ENCODE measurements around the gene DNAL1.
"Not testable (repeated sequence)": the region's sequence is repeated elsewhere in the genome, so short reads cannot be mapped to it uniquely, and the experiment has no call there.

DNAL1 gene, protein sequence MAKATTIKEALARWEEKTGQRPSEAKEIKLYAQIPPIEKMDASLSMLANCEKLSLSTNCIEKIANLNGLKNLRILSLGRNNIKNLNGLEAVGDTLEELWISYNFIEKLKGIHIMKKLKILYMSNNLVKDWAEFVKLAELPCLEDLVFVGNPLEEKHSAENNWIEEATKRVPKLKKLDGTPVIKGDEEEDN

DNA sequence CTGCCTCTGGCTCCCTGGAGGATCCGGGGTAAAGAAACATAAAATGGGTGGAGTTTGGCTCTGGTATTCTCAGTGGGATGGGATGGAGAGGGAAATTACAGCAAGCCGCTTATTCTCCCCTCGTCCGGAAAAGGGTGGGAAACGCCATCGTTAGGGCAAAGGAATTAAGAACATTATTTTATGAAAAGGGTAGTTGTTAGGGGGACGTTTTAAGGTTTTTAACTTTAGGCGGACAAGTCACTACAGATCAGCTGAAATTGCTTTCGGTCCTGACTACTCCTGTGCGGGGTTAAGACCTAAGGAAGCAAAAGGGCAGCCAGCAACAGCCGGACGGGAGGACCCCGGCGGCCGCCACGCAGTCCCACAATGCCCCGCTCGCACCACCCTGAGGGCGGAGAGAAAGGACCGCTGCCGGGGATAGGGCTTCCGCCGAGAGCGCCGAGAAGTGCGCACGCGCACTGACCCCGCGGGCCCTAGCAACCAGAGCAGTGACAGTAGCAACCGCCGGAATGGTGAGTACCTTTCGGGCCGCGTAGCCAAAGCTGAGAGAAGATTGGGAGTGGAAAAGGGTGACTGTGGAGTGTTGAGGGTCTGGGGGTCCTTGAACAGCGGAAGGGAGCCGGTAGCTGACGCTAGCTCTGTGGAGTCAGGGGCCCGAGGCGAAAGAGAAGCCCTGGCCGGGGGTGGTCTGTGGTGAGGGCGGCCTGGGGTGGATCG, at the start of gene DNAL1:
TSS of gene DNAL1 (plus strand) at position 456 of the 717 bp plus-strand sequence. CDS start at position 510, 54 bp downstream.
- peak; percentile 89 to 92 for DNase-seq (ENCODE audit: low read depth in 2 of 2)

DNA sequence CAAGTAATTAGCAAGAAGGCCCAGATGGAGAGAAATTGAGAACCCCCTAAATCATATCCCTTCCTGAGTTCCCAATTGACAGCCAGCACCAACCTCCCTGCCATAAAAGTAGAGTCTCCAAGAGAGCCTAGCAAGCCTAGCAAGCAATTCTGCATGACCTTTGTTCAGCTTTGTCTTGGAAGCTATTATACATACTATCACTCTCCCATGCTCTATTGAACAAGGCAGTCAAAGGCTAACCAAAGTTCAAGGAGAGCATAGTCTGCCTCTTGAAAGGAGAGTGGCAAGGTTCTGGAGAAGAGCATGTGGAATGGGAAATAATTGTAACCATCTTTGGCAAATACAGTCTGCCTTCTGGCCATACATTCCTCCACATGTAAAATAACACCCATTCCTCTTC, 45.3 kb upstream of the DNAL1 start:
- DNase-seq (ENCODE audit: low read depth in 2 of 2): no peak

DNA sequence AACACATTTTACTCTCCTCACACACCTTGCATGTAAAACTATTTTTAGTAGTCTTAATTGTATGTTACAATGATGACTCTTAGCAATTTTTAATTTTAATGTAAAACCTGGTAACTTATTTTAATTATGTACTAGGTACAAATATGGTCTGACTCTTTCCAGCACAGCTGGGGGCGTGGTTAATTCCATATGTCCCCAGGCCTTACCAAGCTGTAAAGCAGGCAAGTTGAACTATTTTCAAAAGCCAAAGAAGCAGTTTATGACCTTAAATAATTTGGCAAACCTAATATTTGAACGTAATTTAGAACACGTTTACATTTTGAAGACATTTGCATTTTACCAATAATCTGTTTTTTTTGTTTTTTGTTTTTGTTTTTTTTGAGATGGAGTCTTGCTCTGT, 41.8 kb upstream of the DNAL1 start:
- DNase-seq (ENCODE audit: low read depth in 2 of 2): no peak

DNA sequence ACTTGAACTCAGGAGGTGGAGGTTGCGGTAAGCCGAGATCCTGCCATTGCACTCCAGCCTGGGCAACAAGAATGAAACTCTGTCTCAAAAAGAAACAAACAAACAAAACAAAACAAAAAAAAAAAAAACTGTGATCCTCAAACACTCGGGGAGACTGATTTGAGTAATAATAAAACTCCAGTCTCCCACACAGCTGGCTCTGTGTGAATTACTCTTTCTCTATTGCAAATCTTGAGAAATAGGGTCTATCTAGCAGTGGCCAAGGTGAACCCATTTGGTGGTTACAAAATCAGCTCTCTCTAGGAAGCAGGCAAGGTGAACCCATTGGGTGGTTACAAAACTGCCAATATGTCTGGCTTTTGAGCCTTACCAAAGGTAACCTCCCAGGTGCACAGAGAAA, 38.5 kb upstream of the DNAL1 start:
- no peak for DNase-seq (ENCODE audit: low read depth in 2 of 2)

DNA sequence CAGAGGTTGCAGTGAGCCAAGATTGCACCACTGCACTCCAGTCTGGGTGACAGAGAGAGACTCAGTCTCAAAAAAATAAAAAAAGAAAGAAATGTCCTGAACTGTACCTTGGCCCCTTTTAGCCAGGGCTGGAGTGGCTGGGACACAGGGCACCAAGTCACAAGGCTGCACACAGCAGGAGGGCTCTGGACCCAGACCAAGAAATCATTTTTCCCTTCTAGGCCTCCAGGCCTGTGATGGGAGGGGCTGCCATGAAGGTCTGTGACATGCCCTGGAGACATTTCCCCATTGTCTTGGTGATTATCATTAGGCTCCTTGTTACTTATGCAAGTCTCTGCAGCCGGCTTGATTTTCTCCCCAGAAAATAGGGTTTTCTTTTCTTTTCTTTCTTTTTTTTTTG, 37.5 kb upstream of the DNAL1 start:
- no peak for DNase-seq (ENCODE audit: low read depth in 2 of 2)

DNA sequence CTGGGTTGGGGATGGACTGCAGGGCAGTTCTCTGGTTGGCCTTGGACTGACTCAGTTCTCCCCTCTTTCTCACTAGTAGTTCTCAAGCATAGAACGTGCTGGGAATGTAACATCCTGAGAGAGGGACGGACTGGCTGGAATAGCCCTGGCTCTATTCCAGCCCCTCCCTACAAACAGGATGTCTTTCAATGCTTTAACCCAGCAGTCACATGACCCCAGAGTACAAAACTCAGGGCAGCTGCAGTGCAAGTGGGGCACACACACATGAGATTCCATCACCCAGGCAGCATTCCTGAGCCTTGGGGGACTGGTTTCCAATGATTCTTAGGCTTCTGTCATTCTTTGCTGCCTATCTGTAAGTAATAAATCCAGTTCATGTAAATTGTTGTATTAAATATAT, 34.1 kb upstream of the DNAL1 start:
- no peak for DNase-seq (ENCODE audit: low read depth in 2 of 2)

DNA sequence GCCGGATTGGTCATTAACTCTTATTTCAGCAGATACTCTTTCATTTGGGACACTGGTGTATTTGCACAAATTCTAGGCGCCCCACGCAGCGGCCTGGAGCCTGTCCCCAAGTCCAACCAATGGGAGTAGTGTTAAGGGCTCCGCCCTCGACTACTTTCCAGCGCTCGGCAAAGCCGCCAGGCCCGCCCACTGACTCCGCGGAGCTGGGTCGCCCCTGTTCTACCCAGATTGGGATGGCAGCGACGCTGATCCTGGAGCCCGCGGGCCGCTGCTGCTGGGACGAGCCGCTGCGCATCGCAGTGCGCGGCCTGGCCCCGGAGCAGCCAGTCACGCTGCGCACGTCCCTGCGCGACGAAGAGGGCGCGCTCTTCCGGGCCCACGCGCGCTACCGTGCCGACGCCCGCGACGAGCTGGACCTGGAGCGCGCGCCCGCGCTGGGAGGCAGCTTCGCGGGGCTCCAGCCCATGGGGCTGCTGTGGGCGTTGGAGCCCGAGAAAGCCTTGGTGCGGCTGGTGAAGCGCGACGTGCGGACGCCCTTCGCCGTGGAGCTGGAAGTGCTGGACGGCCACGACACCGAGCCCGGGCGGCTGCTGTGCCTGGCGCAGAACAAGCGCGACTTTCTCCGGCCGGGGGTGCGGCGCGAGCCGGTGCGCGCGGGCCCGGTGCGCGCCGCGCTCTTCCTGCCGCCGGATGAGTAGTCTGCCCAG, 32.3 kb upstream of the DNAL1 start, which contains the start of gene ACOT6:
TSS of gene ACOT6 (plus strand) at position 179 of the 707 bp plus-strand sequence. CDS start at position 234, 55 bp downstream.
- peak; percentile 47 to 55 for DNase-seq (ENCODE audit: low read depth in 2 of 2)

DNA sequence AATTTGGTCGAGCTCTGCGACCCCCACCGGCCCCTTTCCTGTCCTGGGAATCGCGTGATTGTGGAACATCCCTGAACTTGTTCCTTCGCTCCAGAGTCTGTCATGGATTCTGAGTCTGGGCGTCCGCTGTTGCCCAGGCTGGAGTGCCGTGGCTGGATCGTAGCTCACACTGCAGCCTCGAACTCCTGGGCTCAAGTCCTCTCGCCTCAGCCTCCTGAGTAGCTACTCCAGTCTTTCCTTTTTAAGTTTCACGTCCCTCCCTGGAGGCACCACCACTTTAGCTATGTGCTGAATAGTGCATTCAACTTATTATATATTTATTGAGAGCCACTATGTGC, 31.8 kb upstream of the DNAL1 start:
- DNase-seq (ENCODE audit: low read depth in 2 of 2): no peak

DNA sequence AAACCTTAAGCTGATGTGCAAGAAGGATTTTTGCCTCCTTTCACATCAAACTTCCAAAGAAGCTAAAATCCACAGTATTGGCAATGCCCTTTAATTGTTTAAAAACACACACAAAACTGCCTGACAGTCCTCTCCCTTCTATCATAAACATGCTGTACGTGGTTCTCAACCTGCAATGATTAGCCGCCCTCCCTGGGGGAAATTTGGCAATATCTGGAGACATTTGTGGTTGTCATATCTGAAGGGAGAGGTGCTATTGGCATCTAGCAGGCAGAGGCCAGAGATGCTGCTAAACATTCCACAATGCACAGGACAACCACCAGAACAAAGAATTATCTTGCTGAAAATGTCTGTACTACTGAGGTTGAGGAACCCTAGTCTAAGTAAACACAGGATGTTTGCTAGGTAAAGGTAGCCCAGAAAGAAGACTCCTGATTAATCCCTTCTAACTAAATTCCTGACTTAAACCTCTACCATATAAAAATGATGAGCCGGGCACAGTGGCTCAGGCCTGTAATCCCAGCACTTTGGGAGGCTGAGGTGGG, 31.3 kb upstream of the DNAL1 start:
- DNase-seq (ENCODE audit: low read depth in 2 of 2): no peak

DNA sequence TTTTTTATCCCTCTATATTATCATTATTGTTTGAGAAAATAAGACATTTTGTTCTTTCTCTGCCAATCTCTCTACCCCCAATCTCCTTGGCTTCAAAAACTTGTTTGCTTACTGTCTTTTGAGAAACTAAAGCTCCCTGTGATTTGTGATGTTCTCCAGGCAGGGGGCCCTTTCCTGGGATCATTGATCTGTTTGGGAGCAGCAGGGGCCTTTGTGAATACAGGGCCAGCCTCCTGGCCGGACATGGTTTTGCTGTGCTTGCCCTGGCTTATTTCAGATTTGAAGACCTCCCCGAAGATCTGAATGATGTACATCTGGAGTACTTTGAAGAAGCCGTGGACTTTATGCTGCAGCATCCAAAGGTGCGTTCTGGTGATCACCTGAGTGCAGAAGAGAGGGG, 28.0 kb upstream of the DNAL1 start:
- no peak for DNase-seq (ENCODE audit: low read depth in 2 of 2)

DNA sequence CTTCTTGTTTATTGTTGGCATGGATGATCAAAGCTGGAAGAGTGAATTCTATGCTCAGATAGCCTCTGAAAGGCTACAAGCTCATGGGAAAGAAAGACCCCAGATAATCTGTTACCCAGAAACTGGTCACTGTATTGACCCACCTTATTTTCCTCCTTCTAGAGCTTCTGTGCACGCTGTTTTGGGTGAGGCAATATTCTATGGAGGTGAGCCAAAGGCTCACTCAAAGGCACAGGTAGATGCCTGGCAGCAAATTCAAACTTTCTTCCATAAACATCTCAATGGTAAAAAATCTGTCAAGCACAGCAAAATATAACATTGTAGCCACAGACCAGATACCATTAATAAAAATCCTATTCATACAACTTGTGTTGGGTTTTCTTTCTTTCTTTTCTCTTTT, 25.3 kb upstream of the DNAL1 start:
- no peak for DNase-seq (ENCODE audit: low read depth in 2 of 2)

DNA sequence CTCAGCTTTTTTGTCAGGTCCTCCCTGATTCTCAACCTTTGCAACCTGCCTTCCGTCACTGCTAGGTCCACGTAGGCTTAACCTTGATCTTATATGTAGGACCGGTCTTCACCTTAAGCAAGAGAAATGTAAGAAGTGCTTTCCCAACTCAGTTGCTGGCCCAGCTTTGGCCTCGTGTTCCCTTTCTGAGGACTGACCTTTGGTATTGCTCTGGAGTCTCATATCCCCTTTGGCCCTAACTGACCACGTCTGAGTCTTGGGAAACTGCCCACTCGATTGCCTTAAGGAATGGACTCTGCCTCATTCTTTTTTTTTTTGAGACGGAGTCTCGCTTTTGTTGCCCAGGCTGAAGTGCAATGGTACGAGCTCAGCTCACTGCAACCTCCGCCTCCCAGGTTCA, 24.5 kb upstream of the DNAL1 start:
- DNase-seq (ENCODE audit: low read depth in 2 of 2): no peak

DNA sequence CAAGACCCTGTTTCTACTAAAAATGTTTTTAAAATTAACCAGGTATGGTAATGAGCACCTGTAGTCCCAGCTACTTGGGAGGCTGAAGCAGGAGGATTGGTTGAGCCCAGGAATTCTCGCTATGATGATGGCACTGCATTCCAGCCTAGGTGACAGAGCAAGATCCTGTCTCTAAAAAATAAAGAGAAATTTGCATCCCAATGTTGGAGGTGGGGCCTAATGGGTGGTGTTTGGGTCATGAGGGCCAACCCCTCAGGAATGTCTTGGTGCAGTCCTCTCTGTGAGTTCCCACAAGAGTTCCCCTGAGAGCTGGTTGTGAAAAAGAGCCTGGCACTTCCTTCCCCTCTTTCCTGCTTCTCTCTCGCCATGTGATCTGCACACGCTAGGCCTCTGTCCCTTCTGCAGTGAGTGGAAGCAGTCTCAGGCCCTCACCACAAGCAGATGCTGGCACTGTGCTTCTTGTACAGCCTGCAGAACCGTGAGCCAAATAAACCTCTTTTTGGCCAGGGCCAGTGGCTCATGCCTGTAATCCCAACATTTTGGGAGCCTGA, 21.2 kb upstream of the DNAL1 start:
- no peak for DNase-seq (ENCODE audit: low read depth in 2 of 2)

DNA sequence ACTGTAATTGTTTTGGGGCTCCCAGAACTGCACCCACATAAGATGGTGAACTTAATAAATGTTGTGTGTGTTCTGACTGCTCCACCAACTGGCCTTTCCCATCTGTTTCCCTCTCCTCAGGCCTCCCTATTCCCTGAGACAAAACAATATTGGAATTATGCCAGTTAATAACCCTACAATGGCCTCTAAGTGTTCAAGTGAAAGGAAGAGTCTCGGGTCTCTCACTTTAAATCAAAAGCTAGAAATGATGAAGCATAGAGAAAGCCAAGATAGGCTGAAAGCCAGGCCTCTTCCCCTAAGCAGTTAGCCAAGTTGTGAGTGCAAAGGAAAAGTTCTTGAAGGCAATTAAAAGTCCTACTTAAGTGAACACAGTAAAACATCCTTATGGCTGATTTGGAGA, 19.1 kb upstream of the DNAL1 start:
- no peak for DNase-seq (ENCODE audit: low read depth in 2 of 2)

DNA sequence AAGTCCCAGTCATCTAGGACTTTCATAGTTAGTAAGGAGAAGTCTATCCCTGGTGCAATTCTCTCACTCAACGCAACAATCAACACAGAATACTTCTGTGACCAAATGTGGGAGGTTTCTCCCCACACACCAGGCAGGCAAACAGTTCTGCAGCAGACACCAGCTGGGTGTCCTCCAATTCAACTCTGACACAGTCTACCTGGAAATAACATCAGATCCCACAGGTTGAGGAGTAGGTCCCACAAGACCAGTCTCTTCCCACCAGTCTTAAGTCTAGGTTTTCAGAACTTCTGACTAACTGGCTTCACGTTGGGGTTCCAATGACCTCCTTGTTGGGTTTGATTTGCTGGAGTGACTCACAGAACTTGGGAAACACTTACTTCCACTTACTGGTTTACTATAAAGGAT, 17.6 kb upstream of the DNAL1 start:
- peak in 1 of 2 donors; percentile 5 for DNase-seq (ENCODE audit: low read depth in 2 of 2)

DNA sequence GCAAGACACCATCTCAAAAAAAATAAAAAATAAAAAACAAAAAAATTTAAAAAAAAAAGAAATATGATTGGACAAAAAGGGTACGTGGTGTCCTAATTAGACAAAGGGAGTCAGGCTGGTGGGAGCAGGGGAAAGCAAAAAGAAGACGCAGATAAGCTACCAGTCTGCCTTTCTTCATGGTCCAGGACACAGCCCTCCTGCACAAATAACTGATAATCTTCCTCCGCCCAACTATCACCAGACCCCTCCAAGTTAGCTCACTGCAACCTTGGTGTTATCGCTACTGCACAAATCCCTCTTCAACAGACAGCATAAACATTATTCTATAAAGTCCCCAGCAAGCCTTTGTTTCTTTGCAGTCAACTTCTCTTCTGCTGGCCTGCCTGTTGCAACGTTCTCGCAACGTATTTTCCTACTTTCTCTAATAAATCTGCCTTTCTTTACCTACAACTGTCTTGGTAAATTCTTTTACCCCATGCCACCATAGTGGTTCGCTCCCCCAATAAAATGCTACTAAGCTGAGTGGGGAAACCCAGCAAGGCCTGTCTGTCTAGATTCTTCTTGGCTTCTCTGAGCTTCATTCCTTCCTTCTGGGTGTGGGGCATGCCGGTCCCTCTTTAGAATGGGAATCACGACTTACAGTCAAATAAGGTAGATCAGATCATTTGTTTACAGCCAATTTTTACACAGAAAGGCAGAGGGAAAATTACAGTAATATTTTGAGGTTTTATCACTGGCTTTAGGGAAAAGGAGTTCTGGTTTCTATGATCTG, 14.6 kb upstream of the DNAL1 start:
- DNase-seq (ENCODE audit: low read depth in 2 of 2): no peak

DNA sequence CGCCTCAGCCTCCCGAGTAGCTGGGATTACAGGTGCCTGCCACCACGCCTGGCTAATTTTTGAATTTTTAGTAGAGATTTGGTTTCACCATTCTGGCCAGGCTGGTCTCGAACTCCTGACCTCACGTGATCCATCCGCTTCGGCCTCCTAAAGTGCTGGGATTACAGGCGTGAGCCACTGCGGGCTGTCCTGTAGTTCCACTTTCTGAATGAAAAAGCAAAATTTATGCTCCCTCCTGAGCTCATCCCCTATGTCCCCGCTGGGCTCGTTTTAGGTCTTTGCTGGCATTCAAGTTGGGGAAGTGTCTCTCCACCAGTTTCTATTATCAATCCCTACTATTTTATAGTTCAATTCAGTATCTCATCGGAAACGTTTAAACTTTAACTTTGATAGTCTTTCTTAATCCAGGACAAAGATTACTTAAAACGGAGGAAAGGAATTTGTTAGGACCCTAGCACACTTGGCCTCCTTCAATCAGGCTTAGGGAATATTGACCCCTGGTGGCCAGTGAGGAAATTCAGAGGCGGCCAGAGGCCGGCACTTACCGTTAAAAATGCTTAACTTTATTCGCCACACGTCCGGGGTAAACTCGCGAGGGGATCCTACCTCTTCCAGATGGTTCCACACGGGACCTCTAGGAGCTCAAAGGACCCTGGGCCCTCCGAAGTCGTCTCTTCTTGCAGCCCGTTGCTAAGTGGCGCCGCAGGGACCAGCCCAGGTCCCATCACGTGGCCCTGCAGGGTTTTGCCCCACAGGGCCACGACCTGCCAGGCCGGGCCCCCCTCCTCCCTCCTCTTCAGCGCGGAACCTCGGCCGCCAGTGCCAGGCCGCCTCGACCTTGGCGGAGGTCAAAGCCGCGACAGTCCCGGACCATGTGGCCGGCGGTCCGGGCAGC, 11.4 kb upstream of the DNAL1 start:
- peak in 1 of 2 donors; percentile 33 for DNase-seq (ENCODE audit: low read depth in 2 of 2)

DNA sequence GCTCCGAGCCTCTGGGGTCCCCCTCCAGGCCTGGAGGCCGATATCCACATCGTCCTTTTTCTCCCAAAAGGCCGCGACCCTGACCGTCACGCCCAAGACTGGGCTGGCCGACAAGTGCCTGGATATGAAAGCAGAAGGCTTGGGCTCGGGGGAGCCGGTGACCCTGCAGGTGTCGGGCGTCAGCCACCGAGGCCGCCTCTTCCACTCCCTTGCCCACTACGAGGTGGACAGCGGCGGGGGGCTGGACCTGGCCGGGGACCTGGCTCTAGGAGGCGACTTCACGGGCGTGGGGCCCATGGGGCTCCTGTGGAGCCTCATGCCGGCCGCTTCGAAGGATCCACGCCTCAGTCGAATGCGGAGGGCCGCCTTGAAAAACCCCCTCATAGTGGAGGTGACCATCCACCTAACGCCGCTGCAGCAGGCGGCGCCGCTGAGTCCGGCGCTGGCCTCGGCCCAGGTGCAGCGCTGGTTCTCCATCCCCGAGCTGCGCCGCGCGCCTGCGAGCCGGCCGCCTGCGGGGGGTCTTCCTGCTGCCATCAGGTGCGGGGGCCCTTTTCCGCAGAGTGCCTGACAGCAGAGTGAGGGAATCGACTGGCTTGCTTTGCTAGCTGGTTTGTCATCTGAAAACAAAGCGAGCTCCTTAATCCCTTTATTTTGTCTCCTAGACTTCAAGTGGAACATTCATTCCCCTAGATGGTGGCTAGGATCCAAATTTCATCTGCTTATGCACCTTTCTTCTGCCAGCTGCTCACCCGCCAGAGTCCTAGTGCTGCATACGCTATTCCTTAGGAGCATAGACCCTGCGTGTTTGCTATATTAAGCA, 10.6 kb upstream of the DNAL1 start:
- DNase-seq (ENCODE audit: low read depth in 2 of 2): no peak

DNA sequence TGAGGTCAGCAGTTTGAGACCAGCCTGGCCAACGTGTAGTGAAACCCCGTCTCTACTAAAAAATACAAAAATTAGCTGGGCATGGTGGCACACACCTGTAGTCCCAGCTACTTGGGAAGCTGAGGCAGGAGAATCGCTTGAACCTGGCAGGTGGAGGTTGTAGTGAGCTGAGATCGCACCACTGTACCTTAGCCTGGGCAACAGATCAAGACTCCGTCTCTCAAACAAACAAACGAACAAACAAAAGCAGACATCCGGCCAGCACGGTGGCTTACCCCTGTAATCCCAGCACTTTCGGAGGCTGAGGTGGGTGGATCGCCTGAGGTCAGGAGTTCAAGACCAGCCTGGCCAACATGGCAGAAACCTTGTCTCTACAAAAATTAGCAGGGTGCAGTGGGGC, 8.4 kb upstream of the DNAL1 start:
- DNase-seq (ENCODE audit: low read depth in 2 of 2): not testable (repeated sequence)

DNA sequence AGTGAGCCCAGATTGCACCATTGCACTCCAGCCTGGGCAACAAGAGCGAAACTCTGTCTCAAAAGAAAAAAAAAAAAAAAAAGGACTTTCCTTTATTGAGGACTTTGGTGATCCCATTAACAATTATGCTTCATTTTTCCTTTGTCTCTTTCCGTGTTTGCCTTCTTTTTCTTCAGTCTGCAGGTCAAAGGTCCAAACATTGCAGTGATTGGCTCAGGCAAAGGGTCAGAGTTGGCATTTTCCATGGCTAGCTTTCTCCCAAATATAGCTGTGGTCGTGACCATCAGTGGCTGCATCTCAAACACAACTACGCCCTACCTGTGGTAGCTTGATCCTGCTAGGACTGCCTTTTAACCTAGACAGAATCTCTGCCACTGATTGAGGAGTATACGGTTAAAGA, 7.0 kb upstream of the DNAL1 start:
- DNase-seq (ENCODE audit: low read depth in 2 of 2): no peak

Data from stimulated activated CD8-positive, alpha-beta memory T cell treated with anti-CD3 and anti-CD28 coated beads, Interleukin-15, amount 100 ng/mL, for 48 hours (primary cell).